CD1c-positive myeloid dendritic cell (primary cell): ENCODE results near the gene ST8SIA6.
"Not testable (repeated sequence)": the region's sequence is repeated elsewhere in the genome, so short reads cannot be mapped to it uniquely, and the experiment has no call there.

Experiments used
- DNase-seq: peaks from one replicate; pipeline ENCODE4 v3.0.0-alpha.2; 2016; ENCODE audit errors: extremely low spot score

ST8SIA6 gene

GRCh38 chr10:17454161-17455014 is at the start of gene ST8SIA6:
TSS of gene ST8SIA6 (minus strand) at chr10:17454595. CDS start at chr10:17454255, 340 bp downstream.
- DNase-seq: peak; percentile 51

DNA sequence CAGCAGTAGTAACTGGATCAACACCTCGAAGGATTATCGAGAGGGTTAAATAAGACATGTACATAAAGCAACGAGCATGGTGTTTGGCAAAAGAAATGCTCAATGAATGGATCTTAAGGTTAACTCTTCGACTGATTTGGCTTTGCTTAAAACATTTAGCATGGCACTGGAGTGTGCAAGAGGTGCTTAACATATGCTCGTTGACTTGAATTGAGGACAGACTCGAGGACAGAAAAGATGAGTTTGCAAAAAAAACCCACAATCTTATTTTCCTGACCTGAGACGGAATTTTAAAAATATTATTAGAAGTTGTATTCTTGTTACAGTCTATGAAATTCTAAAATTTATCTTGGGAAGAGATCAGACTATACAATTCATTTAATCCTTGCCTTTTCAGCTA is 49.4 kb upstream of the ST8SIA6 start:
- no peak for DNase-seq

GRCh38 chr10:17502814-17503213 is 48.4 kb upstream of the ST8SIA6 start:
- no peak for DNase-seq

GRCh38 chr10:17499014-17499413 is 44.6 kb upstream of the ST8SIA6 start:
- not testable (repeated sequence) for DNase-seq

- peak; percentile 58 for DNase-seq
These were observed 43.1 kb upstream of the ST8SIA6 start for GRCh38 chr10:17497446-17498030.

DNA sequence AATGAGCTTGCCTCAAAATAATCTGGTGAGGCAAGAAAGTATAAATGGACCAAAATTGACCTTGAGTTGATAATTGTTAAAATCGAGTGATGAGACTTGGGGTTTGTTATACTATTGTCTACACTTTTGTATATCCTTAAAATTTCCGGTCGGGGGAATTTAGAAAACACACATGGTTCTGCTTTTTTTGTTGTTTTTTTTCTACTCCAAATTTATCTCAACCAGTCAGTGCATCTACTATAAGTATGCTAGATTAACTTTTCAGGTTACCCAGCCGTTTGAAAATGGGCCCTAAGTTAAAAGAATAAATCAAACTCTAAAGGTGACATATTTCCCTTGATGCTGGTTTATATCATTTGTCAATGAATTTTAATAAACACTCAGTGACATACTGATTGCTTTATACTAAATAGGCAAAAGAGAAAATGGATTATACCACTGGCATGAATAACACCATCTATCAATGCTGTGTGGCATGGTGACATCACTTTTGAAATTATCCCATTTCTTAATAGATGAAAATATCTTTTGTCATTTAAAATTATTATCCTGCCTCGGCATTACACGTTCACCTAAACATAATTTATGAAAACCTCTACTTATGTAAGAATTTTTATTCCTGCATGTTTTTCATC is 40.3 kb upstream of the ST8SIA6 start:
- no peak for DNase-seq

DNA sequence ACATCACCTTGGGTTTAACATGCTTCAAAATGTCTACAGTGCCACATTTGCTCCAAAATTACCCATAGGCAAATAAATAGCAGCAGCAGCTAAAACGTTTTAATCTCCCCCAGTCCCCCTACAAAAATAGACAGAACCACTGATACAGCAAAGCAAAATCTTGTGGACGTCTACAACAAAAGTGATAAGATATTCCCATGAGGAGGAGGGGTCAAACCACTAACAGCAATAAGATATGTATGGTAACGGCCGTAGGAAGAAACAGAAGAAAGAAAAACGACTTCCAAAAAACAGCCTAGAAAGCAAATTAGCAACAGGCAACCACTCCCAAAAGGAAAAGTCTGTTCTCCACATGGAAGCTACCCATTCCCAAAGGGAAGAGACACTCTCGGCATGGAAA is 34.5 kb upstream of the ST8SIA6 start:
- no peak for DNase-seq

GRCh38 chr10:17483079-17483478 is 28.7 kb upstream of the ST8SIA6 start:
- no peak for DNase-seq

- peak; percentile 61 for DNase-seq
These were observed 25.4 kb upstream of the ST8SIA6 start for GRCh38 chr10:17479822-17480221.

DNA sequence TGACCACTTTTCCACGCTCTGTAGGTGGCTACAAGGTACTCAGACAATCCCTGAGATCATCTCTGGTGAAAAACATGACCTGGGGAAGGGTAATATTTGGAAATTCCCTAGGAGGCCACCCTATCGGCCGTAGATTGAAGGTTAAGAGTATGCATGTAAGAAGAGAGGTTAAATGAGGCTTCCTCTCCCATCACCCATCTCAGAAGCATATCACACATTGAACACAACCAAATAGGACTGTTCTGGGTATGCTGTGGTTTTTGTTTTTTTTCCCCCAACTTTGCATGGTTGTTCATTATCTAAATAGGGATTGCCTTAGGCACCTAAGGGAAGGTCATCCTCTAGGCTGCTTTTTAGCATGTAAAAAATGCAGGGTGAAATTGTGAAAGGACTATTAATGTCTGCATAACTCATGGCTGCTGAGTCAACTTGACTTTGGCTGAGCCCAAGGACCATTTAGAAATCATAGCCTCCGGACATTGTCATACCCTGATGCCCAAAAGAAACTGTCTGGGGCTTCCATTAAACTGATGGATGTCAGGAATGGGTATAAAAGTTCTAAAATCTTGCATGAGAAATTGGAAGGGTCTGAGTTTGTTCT is 24.7 kb upstream of the ST8SIA6 start:
- DNase-seq: no peak

- DNase-seq: peak; percentile 86
These were observed 21.7 kb upstream of the ST8SIA6 start for GRCh38 chr10:17476073-17476472.

- no peak for DNase-seq
These were observed 21.3 kb upstream of the ST8SIA6 start for GRCh38 chr10:17475661-17476060.

- DNase-seq: no peak
These were observed 20.4 kb upstream of the ST8SIA6 start for GRCh38 chr10:17474595-17475323.

DNA sequence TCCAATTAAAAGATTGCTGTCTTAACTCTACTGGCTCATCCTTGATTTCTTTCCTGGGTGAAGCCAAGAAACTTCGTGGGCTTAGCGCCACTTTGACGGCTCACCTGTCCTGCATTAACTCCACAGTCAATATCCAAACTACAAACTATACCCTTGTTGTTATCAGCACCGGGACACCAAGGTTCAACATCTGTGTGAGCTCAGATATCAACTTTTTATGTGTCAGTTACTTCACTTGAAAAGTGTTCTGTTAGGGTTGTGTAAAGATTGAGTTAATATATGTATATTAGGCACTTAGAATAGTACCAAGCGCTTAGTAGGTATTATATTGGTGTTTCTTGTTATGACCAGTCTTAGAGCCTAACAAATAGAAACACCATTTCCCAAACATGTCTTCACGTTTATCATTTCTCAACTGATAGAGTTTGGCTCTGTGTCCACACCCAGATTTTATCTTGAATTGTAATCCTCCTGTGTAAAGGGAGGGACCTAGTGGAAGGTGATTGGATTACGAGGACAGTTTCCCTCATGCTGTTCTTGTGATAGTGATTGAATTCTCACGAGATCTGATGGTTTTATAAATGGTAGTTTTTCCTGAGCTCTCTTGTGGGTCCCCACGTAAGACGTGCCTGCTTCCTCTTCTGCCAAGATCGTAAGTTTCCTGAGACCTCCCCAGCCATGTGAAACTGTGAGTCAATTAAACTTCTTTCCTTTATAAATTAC is 19.0 kb upstream of the ST8SIA6 start:
- DNase-seq: peak; percentile 71

- peak; percentile 92 for DNase-seq
These were observed 18.3 kb upstream of the ST8SIA6 start for GRCh38 chr10:17472481-17473227.

DNA sequence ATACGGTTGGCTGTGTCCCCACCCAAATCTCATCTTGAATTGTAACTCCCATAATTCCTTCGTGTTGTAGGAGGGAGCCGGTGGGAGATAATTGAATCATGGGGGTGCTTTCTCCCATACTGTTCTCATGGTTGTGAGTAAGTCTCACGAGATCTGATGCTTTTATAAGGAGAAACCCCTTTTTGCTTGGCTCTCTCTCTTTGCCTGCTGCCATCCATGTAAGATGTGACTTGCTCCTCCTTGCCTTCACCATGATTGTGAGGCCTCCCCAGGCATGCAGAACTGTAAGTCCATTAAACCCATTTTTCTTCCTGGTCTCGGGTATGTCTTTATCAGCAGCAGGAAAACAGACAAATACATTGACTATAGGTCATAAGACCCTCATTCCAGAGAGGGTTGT is 15.9 kb upstream of the ST8SIA6 start:
- no peak for DNase-seq

DNA sequence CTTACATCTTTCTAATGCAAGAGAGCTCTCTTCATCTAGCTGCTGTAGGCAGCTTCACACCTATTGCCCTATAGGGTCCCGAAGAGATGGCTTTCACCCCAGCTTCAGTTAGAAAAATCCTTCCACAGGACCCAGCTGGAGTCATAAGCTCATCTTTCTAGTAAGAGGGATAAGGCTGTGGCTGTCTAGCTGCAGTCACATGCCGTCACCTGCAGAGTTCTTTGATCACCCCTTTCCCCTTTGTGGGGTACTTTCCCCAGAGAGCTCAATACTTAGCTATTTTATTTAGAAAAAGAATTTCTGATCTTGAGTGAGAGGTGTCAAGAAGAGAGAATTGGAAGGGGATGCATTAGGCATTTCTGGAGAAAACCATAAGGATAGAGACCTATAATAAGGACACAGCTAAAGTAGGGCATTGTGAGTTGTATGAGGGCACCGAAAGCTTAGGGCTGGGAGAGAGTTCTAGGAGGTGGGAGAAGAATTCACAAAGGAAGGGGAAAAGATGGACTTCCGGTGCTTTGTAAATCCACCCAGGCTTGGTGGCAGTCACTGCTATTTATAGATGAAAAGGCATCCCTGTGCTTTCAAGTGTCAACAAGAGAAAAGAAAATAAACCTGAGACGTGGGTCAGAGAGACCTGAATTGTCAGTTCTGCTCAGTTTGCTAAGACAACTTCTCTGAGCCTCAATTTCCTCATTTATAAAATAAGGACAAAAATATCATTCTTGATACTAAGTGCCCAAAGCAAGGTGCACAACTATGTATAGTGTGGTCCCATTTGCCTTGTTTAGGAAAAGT is 11.1 kb upstream of the ST8SIA6 start:
- DNase-seq: no peak

GRCh38 chr10:17464545-17464944 is 10.2 kb upstream of the ST8SIA6 start:
- no peak for DNase-seq

GRCh38 chr10:17460756-17461155 is 6.4 kb upstream of the ST8SIA6 start:
- peak; percentile 24 for DNase-seq

GRCh38 chr10:17457083-17457482 is 2.7 kb upstream of the ST8SIA6 start:
- no peak for DNase-seq
